Measurements from ENCODE around the gene CHAF1B. TPM values are rescaled to one million over a fixed set of nuclear protein-coding genes. Genes with fewer than 3 reads are reported as not detected.
"Not testable (repeated sequence)": the region's sequence is repeated elsewhere in the genome, so short reads cannot be mapped to it uniquely, and the experiment has no call there.

The CHAF1B gene
- total and polyA plus RNA-seq, 12 donors = 0.30 to 2.1 (median 1.2) TPM

DNA sequence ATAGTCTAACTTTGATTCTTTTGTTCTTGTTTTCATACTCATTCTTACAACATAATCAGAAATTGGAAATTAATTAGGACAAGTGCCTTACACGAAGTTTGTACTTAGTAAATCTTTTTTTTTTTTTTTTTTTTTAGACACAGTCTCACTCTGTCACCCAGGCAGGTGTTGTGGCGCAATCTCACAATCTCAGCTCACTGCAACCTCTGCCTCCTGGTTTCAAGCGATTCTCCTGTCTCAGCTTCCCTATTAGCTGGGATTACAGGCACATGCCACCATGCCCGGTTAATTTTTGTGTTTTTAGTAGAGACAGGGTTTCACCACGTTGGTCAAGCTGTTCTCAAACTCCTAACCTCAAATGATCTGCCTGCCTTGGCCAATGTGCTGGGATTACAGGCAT is 12.4 kb downstream of the CHAF1B start:
- H3K27me3 ChIP-seq = no peaks in the 10 kb centered on the region
- H3K4me3 ChIP-seq = no peak overlapping the region
- TF ChIP-seq POLR2A (IDR thresholded peaks at IDR 0.05) = no peak
- TF ChIP-seq, protein P1, sequence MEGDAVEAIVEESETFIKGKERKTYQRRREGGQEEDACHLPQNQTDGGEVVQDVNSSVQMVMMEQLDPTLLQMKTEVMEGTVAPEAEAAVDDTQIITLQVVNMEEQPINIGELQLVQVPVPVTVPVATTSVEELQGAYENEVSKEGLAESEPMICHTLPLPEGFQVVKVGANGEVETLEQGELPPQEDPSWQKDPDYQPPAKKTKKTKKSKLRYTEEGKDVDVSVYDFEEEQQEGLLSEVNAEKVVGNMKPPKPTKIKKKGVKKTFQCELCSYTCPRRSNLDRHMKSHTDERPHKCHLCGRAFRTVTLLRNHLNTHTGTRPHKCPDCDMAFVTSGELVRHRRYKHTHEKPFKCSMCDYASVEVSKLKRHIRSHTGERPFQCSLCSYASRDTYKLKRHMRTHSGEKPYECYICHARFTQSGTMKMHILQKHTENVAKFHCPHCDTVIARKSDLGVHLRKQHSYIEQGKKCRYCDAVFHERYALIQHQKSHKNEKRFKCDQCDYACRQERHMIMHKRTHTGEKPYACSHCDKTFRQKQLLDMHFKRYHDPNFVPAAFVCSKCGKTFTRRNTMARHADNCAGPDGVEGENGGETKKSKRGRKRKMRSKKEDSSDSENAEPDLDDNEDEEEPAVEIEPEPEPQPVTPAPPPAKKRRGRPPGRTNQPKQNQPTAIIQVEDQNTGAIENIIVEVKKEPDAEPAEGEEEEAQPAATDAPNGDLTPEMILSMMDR (IDR thresholded peaks at IDR 0.05) = no peak
- H3K9me3 ChIP-seq (replicated peaks in 1 of 3) = no peaks in the 10 kb centered on the region
- no peak for DNase-seq
- H3K4me1 ChIP-seq (replicated peaks in 1 of 2) = no peaks in the 10 kb centered on the region
- no peaks in the 10 kb centered on the region for H3K36me3 ChIP-seq (replicated peaks in 1 of 2)
- no peak overlapping the region for H3K27ac ChIP-seq
- intact Hi-C loops (cut with DNase I) = no loop called here
- 90 to 93% (median 91%) methylated on average over 5 of the region's 5 CpGs for WGBS, 4 donors

DNA sequence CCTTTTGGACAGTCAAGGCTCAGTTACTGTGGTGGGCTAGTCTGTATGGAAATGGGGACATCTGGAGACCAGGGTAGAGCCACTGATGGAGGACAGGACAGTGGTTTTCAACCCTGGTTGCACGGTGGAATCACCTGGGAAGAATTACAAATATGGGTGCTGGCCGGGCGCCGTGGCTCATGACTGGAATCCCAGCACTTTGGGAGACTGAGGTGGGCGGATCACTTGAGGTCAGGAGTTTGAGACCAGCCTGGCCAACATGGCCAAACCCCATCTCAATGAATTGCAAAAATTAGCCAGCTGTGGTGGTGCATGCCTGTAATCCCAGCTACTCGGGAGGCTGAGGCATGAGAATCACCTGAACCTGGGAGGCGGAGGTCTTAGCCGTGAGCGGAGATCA is 14.5 kb downstream of the CHAF1B start:
- H3K36me3 ChIP-seq (replicated peaks in 1 of 2); DNase-seq; H3K27ac ChIP-seq; H3K27me3 ChIP-seq; intact Hi-C loops (cut with DNase I); H3K9me3 ChIP-seq (replicated peaks in 1 of 3); H3K4me1 ChIP-seq (replicated peaks in 1 of 2); H3K4me3 ChIP-seq: not testable (repeated sequence)
- whole genome bisulfite sequencing, 4 donors = 97 to 100% (median 99%) methylated on average over 8 to 9 of the region's 9 CpGs

DNA sequence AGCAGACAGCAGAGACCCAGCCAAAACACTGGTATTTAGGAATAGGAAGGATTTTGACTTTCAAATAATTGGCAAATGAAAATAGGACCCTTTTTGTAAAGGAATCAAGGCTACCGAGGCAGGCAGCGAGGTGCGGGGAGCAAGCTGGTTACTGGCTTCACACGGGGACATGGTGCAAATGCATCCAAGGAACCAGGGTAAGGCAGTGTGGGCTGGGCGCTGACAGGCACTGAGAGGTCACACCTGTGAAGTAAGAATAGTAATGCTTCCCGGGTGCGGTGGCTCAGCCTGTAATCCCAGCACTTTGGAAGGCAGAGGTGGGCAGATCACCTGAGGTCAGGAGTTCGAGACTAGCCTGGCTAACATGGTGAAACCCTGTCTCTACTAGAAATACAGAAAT is 15.5 kb downstream of the CHAF1B start:
- no peaks in the 10 kb centered on the region for H3K4me1 ChIP-seq (replicated peaks in 1 of 2)
- TF ChIP-seq POLR2A (IDR thresholded peaks at IDR 0.05) = no peak
- TF ChIP-seq, protein P1 (IDR thresholded peaks at IDR 0.05) = no peak
- WGBS, 4 donors = 94 to 100% (median 96%) methylated on average over 7 to 8 of the region's 8 CpGs
- intact Hi-C loops (cut with DNase I) = no loop called here
- H3K36me3 ChIP-seq (replicated peaks in 1 of 2) = no peaks in the 10 kb centered on the region
- H3K27me3 ChIP-seq = no peaks in the 10 kb centered on the region
- no peaks in the 10 kb centered on the region for H3K9me3 ChIP-seq (replicated peaks in 1 of 3)
- H3K4me3 ChIP-seq = no peak overlapping the region
- no peak overlapping the region for H3K27ac ChIP-seq
- DNase-seq = no peak

DNA sequence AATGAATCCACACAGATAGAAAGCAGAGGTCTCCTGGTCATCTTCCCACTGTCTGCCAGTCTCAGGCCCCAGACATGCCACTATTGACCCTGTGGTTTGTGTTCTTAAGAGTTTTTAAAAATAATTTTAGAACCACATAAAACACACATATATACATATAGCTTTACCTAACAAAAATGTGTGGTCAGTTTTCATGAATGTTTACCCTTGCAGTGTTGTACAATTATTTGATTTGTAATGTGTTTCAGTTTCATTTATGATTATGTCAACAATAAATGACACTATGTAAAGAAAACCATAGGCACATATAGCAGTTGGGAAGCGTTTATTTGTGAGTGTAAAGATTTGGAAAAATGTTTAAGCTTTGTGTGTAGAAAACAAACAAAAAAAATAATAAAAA is 17.1 kb downstream of the CHAF1B start:
- intact Hi-C loops (cut with DNase I) = no loop called here
- Histone ChIP-seq H3K27me3 (no peaks in the 10 kb centered on the region), H3K36me3 (replicated peaks in 1 of 2) (no peaks in the 10 kb centered on the region)

DNA sequence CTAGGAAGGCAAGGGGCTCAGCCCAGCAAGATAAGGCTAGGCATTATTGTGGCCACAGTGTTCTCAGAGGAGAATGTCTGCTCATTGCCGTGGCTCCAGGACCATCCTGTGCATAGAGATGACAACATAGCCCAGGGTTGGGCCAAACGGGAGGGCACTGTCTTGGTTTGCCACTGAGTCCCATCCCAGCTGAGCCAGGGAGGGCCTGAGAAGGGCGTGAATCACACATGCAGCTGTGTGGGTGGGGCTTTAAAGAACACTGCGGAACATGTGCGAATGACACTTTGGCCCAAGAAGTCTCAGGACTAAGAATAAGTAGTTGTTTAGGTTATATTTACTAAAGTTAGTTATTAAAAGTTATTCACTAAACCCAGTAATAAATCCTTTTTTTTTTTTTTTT is 18.5 kb downstream of the CHAF1B start:
- 94 to 97% (median 95%) methylated on average over 4 to 5 of the region's 5 CpGs for WGBS, 4 donors
- no peak overlapping the region for H3K4me3 ChIP-seq
- H3K27ac ChIP-seq = no peak overlapping the region
- no peaks in the 10 kb centered on the region for H3K4me1 ChIP-seq (replicated peaks in 1 of 2)
- TF ChIP-seq POLR2A (IDR thresholded peaks at IDR 0.05) = no peak
- TF ChIP-seq, protein P1 (IDR thresholded peaks at IDR 0.05) = no peak
- intact Hi-C loops (cut with DNase I) = no loop called here
- H3K27me3 ChIP-seq = no peaks in the 10 kb centered on the region
- no peak for DNase-seq
- no peaks in the 10 kb centered on the region for H3K9me3 ChIP-seq (replicated peaks in 1 of 3)
- no peaks in the 10 kb centered on the region for H3K36me3 ChIP-seq (replicated peaks in 1 of 2)

More for the DNA sequence above, 17.1 kb downstream of the CHAF1B start:
- no peak overlapping the region for H3K27ac ChIP-seq
- 93 to 100% (median 96%) methylated on average over 1 of the region's 1 CpG for WGBS, 4 donors
- TF ChIP-seq, protein P1 (IDR thresholded peaks at IDR 0.05) = no peak
- no peak for TF ChIP-seq POLR2A (IDR thresholded peaks at IDR 0.05)
- no peaks in the 10 kb centered on the region for H3K9me3 ChIP-seq (replicated peaks in 1 of 3)
- no peak for DNase-seq
- H3K4me3 ChIP-seq = no peak overlapping the region
- no peaks in the 10 kb centered on the region for H3K4me1 ChIP-seq (replicated peaks in 1 of 2)

Measured in adrenal gland (tissue), 12 donors.